Ureter (tissue), 1 donor: ENCODE measurements around the gene TMEM242. TPM values are rescaled to one million over a fixed set of nuclear protein-coding genes. Genes with fewer than 3 reads are reported as not detected.
"Not testable (repeated sequence)": the region's sequence is repeated elsewhere in the genome, so short reads cannot be mapped to it uniquely, and the experiment has no call there.

Experiments used
- DNase-seq: peaks from one replicate; pipeline ENCODE4 v3.0.0-alpha.2; 2020; ENCODE audit warnings: low spot score
- total RNA-seq: library from RNA; stranded (reverse); gene quantifications from one replicate; pipeline ENCODE4 v1.2.4, GENCODE V29; 2023
- donor health status: DM: yes; HTN: yes; CAD: no.

Gene TMEM242
- 12.9 TPM for total RNA-seq

GRCh38 chr6:157323255-157323965 lies at the start of gene TMEM242:
TSS of gene TMEM242 (minus strand) at chr6:157323519. CDS start at chr6:157323499, 20 bp downstream.
- DNase-seq, result peak; percentile 94

DNA sequence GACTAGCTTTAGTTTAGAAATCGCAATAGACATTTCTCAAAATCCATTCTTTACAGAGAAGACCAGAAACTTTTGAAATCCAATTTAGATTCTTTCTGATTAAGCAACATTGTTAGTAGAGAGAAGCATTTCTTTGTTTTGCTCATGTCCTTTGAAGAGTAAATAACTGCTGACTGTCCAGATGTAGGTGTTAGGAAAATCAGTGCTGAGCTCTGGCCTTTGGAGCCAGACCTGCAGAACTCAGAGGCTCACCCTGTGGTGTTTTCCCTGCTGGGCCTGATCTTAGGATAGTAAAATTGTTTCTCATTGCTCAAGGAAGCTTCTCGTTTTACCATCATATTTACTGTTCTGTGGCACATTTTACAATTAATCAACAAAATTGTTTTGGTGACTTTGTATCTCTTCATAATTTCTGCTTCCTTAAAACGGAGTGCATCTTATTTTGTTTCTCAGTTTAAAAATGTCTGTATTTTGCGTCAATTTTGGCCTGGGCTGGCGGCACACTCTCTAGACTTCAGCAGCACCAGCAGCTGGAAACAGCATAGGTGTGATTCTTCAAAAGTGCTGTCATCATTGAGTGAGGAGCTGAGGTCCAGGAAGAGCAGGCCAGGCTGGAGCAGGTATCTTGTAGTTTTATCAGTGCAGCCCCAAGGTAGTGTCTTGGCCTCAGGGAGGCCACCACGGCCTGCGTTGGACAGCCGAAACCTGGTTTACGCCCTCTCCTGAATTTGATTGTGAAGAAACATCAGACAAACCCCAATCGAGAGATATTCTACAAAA lies 49.4 kb upstream of the TMEM242 start:
- no peak for DNase-seq

DNA sequence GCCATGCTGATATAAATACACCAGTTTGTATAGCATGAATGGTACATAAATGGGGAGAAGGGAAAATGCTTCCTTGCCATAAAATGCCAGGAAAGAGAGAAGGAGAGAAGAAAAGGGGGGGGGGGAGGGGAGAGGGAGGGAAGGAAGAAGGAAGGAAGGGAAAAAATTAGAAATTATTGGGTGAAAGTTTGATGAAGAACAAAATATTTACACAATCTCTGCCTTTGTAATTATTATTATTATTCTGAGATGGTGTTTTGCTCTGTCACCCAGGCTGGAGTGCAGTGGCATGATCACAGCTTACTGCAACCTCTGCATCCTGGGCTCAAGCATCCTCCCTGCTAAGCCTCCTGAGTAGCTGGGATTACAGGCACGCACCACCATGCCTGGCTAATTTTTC lies 47.4 kb upstream of the TMEM242 start:
- no peak for DNase-seq

GRCh38 chr6:157368359-157369049 lies 45.2 kb upstream of the TMEM242 start:
- DNase-seq, result no peak

GRCh38 chr6:157366648-157367047 lies 43.3 kb upstream of the TMEM242 start:
- DNase-seq, result no peak

DNA sequence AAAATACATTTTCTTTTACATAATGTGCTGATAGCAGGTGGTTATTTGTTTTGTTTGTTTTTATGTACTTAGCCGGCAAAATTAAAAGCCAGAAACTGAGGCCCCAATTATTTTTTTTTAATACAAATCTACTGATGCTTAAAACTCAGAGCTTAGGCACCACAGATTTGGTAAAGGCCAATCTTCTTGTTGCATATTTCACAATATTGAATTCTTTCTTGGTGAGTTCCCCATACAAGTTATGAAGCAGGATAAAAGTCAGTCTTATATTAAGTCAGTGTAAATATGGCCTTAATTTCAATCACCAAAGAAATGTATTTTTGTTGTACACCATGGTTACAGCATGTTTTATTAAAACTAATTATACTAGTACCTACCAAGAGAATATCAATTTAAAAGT lies 41.4 kb upstream of the TMEM242 start:
- DNase-seq, result no peak

DNA sequence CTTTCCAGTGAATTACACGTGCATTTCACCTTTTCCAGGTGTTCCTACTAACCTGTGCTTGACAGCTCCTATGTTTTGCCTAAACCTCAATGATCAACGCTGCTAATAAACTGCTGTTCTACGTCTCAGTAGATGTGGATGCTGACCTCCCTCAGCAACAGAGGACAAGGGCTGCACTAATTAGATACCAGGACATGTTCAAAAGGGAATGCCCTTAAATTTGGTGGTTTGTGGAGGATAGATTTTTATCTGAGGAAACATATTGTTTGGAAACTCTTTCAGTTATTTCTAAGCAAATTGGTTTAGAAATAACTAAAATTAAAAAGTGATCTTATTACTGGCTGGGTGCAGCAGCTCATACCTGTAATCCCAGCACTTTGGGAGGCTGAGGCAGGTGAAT lies 38.6 kb upstream of the TMEM242 start:
- no peak for DNase-seq

- DNase-seq, result no peak
Measured at GRCh38 chr6:157358287-157358686, 35.0 kb upstream of the TMEM242 start.

GRCh38 chr6:157346373-157346772 lies 23.1 kb upstream of the TMEM242 start:
- DNase-seq, result no peak

GRCh38 chr6:157343732-157344131 lies 20.4 kb upstream of the TMEM242 start:
- no peak for DNase-seq

GRCh38 chr6:157339432-157339831 lies 16.1 kb upstream of the TMEM242 start:
- DNase-seq, result no peak

DNA sequence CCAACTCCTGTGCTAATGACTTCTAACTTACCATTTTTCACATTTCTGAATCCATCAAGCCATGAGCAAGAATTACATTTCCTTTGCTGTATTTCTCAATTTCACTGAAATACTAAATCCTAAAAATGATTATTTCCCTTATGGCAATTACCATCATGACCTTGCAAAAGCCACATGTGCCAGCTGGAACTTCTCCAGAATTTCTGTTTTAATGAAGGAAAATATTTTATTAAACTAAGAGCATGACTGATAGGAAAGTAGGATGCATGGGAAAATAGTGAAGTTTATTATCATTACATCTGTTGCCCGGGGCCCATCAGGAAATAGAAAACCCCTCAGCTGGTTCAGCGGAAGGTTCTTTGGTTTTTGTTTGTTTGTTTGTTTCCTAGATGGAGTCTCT lies 14.4 kb upstream of the TMEM242 start:
- no peak for DNase-seq

DNA sequence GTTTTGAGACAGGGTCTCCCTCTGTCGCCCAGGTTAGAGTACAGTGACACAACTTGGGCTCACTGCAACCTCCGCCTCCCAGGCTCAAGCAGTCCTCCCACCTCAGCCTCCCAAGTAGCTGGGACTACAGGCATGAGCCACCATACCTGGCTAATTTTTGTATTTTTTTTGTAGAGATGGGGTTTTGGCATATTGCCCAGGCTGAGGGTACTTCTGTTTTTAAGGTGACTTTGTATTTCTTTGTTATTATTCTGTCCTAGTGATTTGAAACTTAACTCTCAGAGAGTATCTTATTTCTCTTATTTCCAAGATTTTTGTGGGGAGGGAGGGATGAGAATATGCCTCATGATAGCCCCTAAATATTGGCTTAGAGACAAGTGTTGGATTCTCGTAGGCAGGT lies 14.0 kb upstream of the TMEM242 start:
- not testable (repeated sequence) for DNase-seq

DNA sequence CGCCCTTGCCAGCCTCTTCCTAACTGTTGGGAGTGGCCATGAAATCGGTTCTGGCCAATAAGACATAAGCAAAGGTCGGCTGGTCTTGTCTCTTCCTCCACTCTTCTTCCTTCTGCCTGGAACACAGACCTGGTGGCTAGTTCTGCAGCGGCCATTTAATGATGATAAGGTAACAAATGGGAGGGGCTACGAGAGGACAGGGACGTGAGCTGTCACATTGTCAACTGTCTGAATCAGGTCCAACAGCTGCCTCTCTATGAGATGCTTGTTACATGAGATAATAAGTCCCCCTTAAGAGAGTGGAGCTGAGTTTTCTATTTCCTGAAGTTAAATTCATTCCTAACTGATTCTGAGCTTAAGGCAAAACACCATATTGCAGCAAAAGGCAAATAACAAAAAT lies 12.5 kb upstream of the TMEM242 start:
- DNase-seq, result no peak

DNA sequence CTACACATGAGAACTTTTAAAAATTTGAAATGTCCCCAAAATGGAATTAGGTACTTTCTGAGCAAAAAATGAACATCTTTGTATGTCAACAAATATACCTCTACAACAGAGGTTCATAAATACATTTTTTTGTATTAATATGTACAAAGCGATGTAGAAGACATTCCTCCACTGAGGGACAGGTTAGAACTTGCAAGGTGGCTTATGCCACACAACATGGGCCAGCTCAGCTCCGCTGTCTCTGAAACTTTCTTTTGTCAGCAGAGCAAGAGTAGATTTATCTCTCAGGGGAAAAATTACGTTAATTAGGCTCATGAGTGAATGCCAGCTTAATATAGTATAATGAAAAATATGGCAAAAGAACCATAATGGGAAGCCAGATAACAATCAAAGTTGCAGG lies 10.6 kb upstream of the TMEM242 start:
- DNase-seq, result no peak

GRCh38 chr6:157333537-157333936 lies 10.2 kb upstream of the TMEM242 start:
- DNase-seq, result no peak

DNA sequence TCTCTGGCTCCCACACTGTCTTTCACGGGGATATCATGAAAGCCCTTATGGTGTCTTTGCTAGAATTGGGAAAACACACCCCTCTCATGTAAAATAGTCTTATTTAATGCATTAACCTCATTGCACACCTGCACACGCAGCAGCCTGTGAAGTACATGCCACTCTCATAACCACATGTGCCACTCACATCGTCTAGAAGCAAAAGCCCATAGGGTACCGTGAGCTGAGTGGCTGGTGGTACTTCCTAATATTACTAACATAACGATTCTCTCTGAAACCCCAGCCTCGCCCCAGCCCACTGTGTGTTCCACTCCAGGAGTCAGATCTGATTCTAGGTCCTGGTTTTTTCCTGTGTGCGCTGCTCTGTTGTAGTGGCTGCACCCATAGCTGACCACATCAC lies 9.5 kb upstream of the TMEM242 start:
- DNase-seq, result no peak

DNA sequence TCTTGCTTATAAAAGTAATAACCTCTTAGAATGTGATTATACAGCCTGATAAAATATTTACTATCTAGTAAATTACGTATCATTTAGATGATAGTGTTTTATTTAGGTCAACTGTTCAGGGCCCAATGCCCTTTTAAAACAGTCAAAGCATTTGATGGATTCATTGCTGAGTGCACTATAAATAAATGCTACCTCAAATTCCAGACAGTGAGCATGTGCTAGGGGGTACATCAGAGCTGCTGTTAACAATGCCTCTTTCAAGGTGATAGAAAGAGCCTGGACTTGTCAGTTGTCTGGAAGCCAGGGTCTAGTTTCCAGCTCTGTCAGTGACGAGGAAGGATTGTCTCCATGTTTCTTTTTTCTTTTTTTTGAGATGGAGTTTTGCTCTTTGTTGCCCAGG lies 7.5 kb upstream of the TMEM242 start:
- no peak for DNase-seq

- DNase-seq, result no peak
Measured at GRCh38 chr6:157329829-157330228, 6.5 kb upstream of the TMEM242 start.

DNA sequence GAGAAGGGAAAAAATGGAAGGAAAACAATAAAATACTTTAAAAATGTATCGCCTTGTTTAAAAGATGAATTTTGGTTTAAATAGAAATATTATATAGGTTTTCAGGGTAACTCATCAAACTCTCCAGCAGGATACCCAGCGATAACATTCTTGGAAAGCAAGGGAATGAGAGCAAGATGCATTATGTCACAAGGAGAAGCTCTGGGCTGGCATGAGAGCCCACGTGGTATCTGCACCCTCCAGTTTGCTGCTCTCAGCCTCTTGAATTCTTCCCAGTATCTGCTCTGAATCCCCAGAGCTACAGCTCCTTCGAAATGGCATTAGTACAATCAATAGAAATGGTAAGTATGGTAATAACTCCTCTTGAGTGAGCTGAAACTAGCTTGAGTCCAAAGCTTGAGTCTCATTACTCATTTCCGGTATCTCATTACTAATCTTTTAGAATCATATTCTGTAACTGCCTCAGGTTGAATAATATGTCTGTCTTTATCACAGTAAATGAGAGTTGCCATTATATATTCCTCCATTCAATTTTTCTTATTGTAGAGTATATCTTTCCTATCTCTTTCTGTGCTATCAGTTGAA lies 4.9 kb upstream of the TMEM242 start:
- DNase-seq, result no peak

DNA sequence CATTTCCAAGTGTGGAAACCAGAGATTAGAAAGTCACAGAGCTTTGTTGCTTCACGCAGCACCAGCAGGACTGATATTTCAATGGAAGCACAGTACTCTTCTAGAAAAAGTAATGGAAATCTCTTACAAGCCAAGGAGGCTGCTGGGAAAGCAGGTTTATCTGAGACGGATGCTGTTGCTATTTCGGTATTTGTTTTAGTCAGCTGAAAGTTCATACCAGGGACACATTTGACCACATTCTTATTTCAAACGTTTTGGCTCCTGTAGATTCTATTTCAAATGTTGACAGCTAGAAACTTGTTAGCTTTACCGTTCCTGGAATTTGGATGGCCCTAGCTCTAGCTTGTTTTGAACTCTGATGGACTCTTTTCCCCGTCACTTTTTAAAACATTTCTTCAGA lies 3.7 kb upstream of the TMEM242 start:
- no peak for DNase-seq

DNA sequence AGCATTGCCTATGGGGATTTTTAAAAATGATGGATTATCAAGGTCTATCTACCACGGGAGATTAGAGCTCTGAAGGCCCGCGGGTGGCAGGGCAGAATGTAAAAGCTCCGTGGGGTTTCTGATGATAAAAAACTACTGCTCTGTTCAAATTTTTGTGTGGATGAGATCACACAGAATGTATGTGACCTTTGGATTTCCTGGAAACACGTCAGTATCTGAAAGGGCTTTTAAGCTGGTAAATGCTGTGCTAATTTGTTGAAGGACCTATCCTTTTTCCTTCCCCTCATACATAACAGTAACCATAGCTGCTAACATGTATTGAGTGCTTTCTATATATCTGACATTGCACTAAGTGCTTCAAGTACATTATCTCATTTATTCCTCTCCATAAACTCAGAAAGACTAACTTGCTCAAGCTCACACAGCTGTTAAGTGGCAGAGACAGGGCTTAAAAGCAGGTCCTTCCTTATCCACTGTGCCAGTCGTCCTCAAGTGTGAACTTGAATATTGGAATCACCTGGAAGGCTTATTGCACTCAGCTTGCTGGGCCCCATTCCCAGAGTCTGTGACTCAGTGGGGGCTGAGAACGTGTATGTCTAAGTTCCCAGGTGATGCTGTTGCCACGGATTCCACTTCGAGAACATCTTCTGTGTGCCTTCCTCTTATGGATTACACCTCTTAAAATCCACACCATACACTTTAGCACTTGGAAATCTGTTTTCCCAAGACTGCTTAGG lies 1.9 kb upstream of the TMEM242 start:
- no peak for DNase-seq
